HG02798 (cell line): ENCODE data around the gene SSBP4.
"Not testable (repeated sequence)": the region's sequence is repeated elsewhere in the genome, so short reads cannot be mapped to it uniquely, and the experiment has no call there.

ENCODE experiments used
- ATAC-seq: cut with Tn5 transposase; IDR thresholded peaks from one replicate; pipeline ENCODE4 v1.9.1; 2021; ENCODE audit warnings: mild to moderate bottlenecking; ENCODE audit not compliant: unreplicated experiment, poor library complexity

SSBP4 gene

GRCh38 chr19:18392926-18393325, 26.3 kb upstream of the SSBP4 start:
- no peak for ATAC-seq

- ATAC-seq: no peak
These were observed 25.4 kb upstream of the SSBP4 start for GRCh38 chr19:18393836-18394235.

GRCh38 chr19:18396471-18397241, 22.5 kb upstream of the SSBP4 start:
- ATAC-seq: no peak

GRCh38 chr19:18397242-18398202, 21.7 kb upstream of the SSBP4 start, which contains the start of gene LRRC25:
Gene LRRC25 (minus strand): TSS chr19:18397622. CDS start chr19:18396963, 659 bp downstream.
- no peak for ATAC-seq

GRCh38 chr19:18399008-18399407, 20.2 kb upstream of the SSBP4 start:
- ATAC-seq: no peak

- ATAC-seq: no peak
These were observed 17.6 kb upstream of the SSBP4 start for GRCh38 chr19:18401580-18402112.

GRCh38 chr19:18402455-18403248, 16.5 kb upstream of the SSBP4 start:
- ATAC-seq: not testable (repeated sequence)

- not testable (repeated sequence) for ATAC-seq
These were observed 13.4 kb upstream of the SSBP4 start for GRCh38 chr19:18405754-18406153.

- no peak for ATAC-seq
These were observed 12.4 kb upstream of the SSBP4 start for GRCh38 chr19:18406749-18407148.

GRCh38 chr19:18408053-18408476, 11.1 kb upstream of the SSBP4 start:
- no peak for ATAC-seq

- ATAC-seq: no peak
These were observed 6.5 kb upstream of the SSBP4 start for GRCh38 chr19:18412610-18413239.

- ATAC-seq: no peak
These were observed 4.6 kb upstream of the SSBP4 start for GRCh38 chr19:18414504-18415177.

- ATAC-seq: no peak
These were observed 3.9 kb upstream of the SSBP4 start for GRCh38 chr19:18415178-18415867.

GRCh38 chr19:18416778-18417249, 2.4 kb upstream of the SSBP4 start:
- ATAC-seq: no peak

GRCh38 chr19:18417250-18418028, 1.8 kb upstream of the SSBP4 start:
- no peak for ATAC-seq

GRCh38 chr19:18418029-18418482, 1.1 kb upstream of the SSBP4 start:
- ATAC-seq: no peak

- no peak for ATAC-seq
These were observed 559 bp upstream of the SSBP4 start for GRCh38 chr19:18418483-18419194.
